Measurements from ENCODE around the gene ENG.
"Not testable (repeated sequence)": the region's sequence is repeated elsewhere in the genome, so short reads cannot be mapped to it uniquely, and the experiment has no call there.

ENG gene

DNA sequence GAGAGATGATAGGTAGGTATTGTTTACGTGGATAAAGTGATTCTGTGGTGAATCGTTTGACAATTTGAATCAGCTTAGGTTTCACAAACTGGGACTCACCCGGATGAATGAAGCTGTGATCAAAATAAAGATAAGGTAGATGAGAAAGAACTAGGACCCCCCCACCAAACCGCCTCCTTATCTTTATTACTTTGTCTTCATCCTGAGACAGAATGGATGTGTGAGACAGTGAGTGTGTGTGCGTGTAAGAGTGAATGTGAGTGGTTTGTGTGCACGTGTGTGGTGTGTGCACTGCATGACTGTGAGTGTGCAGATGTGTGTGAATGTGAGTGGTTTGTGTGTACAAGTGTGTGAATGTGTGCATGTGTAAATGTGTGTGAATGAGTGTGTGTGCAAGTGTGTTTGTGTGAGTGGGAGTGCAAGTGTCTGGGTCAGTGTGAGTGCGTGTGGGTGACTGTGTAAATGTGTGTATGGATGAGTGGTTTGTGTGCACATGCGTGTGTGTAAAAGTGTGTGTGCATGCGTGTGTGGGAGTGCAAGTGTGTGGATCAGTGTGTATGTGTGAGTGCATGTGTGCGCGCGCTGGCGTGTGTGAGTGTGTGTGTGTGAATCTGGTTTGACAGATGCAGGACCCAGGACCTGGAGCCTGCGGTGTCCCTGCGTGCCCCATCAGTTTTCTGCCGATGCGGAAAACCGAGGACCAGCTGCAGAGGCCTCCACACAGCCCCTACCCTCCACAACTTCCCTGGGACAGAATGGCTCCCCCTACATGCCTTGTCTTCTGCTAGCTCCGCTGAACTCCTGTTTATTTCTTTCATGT is 11.4 kb upstream of the ENG start:
- no peak for DNase-seq (ENCODE audit: low read depth)

DNA sequence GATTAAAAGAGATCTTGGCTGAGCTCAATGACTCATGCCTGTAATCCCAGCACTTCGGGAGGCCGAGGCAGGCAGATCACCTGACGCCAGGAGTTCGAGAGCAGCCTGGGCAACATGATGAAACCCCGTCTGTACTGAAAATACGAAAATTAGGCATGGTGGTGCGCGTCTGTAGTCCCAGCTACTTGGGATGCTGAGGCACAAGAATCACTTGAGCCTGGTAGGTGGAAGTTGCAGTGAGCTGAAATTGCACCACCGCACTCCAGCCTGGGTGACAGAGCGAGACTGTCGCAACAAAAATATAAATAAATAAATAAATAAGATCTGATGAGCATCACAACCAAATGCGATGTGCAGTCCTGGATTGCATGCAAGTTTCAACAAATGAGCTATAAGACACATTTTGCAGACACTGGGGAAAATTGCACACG is 8.7 kb upstream of the ENG start:
- no peak for DNase-seq (ENCODE audit: low read depth)

DNA sequence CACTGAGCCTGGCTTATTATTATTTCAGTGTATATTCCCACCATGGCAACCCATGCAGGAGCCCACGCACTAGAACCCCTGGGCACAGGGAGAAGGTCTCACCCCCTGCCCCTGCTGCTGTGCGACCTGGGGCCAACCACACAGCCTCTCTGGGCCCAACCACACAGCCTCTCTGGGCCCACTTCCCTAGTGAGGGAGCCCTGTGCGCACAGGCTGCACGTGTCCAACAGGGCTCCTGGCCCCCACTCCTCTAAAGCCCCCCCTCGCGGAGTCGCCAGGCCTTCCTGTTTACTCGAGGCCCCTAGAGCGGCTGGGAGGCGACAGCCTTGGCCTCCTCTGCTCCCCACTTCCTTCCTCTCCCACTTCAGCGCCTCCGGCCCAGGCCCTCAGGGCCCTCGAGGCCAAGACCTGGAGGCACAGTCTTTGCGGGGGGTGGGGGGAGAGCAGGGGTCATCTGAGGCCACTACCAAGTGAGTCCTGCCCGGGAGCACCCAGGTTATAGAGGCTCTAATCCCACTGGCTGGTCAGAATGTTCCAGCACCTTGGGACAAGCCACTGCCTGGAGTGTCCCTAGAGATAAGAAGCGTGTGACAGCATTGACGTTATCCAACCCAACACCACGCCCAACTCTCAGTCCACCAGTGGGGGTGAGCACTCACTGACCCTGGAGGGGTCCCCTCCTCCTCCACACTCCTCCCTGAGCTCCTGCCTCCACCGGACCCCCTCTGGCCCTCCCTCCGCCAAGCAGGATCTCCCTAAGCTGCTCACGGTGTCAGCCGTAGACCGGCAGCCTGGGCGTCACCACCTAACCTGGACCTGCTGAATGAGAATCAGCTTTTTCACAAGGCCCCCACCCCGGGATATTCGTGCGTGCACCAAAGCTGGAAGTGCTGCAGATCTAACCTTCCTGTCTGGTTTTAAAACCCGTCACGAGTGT is 7.9 kb upstream of the ENG start:
- DNase-seq (ENCODE audit: low read depth), result no peak

DNA sequence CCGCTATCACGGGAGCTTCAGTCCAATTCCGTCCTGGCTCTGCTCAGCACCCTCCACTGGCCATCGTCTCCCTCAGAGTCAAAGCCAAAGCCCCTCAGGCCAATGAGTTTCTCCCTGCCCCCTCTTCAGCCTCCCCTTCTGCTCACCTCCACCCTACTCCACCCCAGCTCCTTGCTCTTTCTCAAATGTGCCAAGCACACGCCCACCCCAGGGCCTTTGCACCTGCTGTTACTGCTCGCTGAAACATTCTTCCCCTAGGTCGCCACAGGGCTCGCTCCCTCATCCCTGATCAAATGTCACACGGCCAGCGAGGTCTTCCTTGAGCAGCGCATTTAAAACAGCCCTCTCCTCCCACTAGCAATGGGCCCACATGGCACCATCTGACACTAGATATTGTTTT is 6.3 kb upstream of the ENG start:
- DNase-seq (ENCODE audit: low read depth), result no peak

DNA sequence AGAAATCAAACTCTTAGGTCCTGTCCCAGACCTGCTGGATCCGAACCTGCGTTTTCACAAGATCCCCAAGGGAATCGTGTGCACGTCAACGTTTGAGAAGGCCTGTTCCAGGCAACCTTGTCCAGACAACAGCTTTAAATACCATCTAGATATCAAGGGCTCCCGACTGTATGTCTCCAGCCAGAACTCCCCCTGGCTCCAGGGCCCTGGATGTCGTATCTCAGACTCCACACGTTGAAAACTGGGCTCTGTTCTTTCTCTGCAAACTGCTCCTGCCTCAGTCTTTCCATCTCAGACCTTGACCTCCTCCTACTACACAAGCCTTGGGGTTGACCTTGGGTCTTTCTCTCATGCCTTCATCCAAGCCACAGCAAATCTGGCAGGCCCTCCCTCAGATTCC is 5.8 kb upstream of the ENG start:
- no peak for DNase-seq (ENCODE audit: low read depth)

DNA sequence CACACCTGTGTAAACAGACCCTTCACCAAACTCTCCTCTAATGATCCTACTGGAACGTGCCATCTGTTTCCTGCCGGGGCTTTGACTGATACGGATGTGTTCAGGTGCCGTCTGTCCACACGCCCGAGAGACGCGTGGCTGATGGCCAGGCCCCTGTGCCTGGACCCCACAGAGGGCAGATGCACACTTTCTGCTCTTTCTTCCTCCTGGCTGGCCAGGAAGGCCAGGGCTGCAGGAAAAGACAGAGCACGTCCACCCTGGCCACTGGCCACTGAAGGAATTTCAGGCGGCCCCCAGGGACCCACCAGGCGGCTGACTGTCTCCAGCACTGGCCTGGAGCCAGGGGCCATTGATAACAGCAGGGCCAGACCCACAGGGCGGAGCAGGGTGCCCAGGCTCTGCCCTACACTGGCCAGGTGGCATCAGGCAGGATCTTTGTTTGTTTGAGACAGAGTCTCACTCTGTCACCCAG is 3.6 kb upstream of the ENG start:
- no peak for DNase-seq (ENCODE audit: low read depth)

DNA sequence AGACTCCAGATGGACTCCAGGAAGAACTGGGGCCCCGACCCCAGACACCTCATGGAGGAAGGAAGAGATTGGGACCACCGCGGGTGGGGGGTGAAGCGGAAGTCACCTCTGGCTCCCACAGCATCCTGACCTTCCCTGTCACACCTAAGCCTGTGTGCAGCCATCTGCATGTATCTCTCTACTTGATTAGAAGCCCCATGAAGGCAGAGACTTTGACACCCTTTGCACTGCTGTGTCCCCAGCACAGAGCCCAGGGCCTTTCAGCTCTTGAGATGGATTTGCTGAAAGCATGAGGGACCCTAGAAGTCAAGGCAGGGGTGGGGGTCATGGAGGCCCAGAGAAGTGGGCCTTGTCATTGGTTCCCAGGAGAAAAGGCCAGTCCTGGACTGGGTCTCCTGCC is 2.8 kb upstream of the ENG start:
- no peak for DNase-seq (ENCODE audit: low read depth)

DNA sequence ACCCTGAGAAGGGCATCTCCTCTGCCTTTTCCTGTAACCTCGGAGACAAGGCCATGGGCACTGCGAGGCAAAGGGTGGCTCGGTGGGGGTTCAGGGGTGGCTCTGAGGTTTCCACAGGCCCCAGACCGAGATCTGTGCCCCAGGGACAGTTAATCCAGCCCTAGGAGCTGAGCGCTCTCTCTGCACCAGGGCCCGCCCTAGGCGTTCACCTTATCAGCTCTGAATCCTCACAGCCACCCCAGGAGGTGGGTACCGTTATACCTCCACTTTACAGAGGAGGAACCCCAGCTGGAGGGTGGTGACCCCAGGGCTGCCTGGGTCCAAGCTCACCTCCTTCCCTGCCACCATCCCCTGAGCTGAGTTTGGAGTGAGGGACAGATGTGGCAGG is 2.3 kb upstream of the ENG start:
- DNase-seq (ENCODE audit: low read depth), result no peak

DNA sequence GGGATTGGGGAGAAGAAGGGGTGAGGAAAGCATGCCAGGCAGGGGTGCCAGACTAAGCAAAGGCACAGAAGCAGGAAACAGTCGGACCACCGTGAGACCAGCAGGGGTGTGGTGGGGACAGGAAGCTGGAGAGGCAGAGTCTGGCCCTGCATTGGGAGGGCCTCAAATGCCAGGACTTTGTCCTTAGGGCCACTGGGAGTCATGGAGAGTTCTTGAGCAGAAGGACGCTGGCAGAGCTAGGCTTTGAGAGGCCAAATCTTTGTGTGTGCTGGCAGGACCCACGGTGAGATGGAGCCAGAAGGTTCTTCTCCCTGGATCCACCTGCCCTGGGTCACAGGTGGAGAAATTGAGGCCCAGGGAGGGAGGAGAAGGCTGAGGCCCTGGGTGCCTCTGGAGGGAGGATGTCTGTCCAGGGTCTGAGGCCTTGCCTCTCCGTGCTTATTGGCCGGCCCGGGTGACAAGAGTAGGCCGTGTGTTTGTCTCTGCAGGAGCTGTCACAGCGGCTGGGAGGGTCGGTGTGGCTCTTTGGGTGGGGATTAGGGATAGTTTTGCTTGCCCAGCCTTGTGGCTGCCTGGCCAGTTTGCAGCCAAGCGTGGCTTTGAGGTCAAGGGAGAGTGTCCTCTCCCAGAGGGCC is 1.8 kb upstream of the ENG start:
- no peak for DNase-seq (ENCODE audit: low read depth)

DNA sequence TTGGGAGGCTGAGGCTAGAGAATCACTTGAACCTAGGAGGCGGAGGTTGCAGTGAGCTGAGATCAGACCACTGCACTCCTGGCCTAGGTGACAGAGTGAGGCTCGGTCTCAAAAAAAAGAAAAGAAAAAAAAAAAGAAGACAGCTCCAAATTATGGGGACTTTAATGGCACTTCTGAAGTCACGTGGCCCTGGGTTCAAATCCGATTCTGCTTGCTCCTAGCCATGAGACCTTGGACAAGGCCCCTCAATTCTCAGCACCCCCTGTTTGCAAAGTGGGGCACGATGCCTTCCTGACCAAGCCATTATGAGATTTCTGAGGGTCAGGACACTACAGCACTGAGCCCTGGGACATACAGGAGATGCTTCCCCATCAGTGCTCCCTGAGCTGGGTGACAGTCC is 1.1 kb upstream of the ENG start:
- DNase-seq (ENCODE audit: low read depth), result no peak

DNA sequence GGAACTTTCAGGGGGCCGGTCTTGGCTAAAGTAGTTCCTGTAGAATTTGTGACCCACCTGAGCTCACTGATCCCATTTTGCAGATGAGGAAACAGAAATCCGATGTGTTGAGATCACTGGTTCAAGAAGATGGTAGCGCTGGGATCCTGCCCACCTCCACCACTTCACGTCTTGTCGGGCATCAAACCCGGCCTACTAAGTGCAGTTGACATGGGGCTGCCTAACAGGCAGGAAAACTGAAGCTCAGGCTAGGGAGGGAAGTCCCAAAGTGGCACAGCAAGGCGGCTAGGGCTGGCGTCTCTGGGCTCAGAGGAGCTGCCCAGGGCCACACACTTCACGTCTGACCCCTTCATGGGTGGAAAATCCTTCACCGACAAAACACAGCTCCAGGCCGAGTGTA is 502 bp upstream of the ENG start:
- DNase-seq (ENCODE audit: low read depth), result no peak

DNA sequence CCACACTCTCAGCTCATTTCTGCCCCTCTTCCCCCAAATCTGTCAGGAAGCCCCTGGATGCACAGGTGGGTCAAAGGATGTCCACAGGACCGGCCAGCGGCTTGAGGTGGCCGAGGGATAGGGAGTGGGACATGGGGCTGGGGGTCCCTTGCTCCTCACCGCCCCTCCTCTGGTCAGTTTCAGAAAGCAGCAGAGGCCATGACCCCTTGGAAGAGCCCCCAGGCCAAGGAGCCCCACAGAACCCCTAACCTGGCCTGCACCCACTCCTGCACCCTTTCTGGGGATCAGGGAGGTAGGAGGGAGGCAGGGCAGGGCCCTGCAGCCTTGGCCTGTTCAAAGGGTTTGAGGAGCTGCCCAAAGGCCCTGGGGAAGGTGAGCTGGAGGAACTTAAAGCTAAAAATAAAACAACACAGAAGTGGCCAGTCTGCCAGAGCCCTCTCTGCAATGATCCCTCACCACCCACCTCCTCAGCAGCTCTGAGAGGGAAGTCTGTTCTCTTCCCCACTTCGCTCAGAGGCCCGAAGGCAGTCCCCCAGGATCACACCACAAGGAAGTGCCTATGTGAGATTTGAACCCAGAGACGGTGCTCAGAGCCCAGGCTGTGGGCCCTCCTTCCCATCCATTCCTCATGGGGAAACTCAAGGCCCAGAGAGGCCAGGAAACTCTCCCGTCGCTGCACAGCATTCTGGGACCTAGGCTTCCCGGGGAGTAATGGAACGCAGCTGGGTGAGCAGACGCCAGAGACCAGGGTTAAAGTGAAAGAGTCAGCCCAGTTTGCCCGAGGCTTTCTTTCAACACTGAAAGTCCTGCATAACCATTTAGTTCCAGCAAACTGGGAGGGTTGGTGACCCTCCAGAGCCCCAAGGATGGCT is 910 bp downstream of the ENG start:
- no peak for DNase-seq (ENCODE audit: low read depth)

DNA sequence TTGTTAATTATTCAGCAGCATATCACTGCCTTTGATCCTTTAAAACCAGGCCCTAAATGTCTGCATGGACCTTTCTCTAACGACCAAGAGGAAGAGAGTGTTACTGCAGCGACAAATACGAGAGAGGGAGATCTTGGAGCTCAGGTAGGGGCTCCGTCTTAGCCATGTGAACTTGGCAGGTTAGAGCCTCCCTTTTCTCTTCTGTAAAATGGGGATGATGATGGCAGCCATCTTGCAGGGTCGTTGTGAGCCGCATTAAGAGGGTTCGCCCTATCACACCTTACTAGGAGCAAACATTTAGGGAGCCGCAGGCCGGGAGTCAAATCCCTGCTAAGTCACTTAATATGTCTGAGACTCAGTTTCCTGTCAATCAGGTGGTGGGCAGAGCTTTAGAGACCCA is 1.6 kb downstream of the ENG start:
- no peak for DNase-seq (ENCODE audit: low read depth)

DNA sequence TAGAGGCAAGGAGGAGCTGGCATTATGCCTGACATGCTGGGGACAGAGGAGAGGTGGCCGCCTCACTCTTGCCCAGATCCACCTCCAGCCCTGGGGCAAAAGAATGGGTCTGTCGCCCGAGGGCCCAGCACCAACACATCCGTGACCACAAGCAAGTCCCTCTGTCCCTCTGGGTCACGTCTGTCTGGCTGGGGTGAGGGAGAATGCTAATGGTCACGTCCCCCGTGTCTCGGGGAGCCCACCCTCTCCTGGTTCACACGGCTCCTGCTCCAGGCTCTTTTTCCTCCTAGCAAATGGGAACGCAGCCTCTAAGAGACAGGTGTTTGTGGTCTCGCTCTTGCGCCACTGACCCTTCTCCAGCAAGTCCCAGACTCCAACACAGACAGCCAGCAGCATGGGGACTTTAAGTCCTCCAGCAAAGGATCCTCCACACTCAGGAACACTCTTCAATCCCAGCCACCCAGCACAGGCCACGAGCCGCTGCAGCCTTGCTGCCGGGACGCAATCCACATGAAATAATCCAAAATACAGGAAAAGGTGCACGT is 4.1 kb downstream of the ENG start:
- no peak for DNase-seq (ENCODE audit: low read depth)

DNA sequence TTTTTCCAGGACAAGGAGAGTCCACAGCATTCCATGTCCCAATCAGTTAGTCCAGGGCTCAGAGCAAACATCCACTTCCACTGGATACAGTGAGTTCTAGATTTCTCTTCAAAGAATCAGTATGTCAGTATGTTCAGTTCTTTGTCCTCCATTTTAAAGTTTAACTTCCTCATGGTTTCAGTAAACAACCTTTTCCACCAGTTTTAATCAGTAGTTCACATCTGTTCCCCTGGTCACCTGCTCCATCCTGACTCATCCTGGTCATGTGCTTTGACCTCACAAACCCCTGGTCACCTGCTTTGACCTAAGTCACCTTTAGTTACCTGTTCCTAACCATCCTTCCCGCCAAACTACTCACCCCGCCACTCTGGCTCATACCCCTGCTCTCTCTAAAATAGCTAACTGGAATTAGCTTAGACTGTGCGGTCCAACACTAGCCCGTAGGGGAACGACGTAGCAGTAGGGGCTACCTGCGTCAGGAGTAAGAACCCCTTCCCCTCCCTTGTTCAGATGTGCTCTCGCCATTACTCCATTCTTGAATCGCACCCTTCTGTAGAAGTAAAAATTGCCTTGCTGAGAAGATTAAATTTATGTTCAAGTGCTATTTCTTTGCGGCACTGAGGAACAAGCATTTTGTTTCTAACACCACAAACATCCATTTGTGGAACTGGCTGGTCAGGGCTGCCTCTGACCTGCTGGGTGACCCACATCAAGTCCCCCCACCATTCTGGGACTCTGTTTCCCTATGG is 5.5 kb downstream of the ENG start:
- no peak for DNase-seq (ENCODE audit: low read depth)

DNA sequence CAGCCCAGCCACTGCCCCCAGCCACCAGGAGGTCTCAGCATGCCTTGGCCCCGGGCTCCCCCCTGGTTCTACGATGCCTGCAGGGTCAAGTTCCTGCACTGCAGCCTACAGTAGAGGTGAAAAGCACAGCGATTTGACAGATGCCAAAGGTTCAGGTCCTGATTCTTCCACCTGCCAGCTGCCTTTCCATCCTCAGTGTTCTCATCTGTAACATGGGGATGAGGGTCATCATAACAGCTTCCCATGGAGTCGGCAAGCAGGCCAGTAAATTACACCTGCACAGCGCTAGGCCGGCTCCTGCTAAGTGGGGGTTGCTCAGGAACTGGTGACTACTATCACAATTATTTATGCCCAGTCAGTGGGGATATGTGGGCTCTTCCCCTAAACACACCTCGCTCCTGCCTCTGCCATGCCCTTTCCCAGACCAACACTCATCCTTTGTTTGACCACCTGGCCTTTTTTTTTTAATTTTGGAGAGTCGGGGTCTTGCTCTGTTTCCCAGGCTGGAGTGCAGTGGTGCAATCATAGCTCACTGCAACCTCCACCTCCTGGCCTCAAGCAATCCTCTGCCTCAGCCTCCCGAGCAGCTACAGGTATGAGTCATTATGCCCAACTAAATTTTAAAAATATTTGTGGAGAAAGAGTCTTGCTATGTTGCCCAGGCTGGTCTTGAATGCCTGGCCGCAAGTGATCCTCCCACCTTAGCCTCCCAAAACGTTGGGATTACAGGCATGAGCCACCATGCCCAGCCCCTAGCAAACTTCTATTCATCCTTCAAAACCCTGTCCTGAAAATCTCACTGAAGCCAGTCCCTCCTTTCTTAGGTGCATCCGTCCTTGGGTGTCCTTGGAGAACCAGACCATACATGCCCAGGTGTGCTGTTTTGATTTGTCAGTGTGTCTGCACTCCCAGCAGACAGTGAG is 6.4 kb downstream of the ENG start:
- no peak for DNase-seq (ENCODE audit: low read depth)

DNA sequence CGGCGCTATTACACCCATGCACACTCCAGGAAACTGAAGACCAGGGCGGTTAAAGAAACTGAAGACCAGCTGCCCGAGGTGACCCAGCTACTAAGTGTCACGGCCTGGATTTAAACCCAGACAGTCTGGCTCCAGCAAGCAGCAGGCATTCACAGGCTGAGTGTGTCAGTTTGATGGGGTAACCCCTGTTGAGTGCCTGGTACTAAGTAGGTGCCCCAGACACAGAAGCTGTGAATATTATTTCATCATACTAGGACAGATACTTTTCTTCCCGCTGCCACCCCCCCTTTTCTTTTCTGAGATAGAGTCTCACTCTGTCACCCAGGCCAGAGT is 7.3 kb downstream of the ENG start:
- DNase-seq (ENCODE audit: low read depth), result no peak

DNA sequence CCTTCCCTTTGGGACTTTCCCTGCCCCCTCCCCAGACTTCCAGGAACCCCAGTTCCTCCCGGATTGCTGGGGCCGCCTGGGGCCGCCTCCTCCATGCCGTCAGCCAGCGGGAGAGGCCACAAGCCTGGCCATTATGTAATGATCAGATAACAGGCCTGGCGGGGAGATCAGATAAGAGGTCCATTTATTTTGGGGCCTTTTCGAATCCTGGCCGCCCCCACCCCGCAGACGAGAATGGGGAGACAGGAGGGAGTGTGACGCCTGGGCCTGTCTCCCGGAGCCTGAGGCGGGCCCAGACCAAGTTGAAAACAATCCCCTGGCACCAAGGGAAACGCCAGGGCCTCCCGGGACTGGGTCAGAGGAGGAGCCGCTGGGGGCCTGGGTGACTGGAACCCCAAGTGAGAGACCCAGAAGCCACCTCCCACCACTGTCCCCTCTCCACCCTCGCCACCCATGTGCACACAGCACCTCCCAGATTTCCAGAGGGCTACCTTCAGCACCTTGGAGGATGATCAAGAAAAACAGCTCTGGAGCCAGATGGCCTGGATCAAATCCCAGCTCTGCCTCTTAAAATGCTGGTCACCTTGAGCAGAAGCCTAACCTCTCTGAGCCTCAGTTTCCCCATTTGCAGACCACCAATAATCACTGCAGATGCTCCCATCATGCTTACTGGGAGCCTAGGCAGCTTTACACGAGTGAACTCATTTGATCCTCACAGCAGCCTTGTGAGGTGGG is 7.8 kb downstream of the ENG start:
- DNase-seq (ENCODE audit: low read depth), result no peak

DNA sequence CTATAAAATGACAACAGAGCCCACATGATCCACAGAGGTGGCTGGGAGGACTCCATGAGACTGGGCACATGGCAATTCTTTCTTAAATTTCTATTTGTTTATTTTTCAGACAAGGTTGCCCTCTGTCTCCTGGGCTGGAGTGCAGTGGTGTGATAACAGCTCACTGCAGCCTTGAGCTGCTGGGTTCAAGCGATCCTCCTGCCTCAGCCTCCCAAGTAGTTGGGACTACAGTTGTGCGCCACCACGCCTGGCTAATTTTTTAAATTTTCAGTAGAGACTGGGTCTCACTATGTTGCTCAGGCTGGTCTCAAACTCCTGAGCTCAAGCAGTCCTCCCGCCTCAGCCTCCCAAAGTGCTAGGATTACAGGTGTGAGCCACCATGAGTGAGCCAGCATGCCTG is 8.8 kb downstream of the ENG start:
- not testable (repeated sequence) for DNase-seq (ENCODE audit: low read depth)
